ENCODE results near the gene PTPRG.

DNA sequence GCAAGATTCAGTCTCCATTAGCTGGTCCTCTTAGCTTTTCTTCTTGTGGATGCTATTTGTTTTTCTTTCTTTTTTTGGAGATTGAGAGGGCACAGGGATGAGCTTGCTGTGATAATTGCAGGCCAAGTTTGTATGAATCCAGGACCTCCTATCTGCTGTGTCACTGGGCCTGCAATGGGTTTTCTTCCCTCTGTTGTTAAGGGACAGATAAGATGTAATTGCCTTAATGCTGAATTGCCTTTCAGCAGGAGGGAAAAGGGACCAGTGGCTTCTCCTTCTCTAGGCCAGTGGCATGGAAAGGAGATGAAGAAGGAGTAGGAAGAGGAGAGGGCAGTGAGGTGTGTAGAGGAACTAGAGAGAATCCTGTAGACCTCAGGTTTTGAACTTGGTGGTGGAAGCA is 29.9 kb downstream of the PTPRG start:
- no peak for TF ChIP-seq MZF1 (CRISPR knock-in tag; IDR thresholded peaks at IDR 0.05; ENCODE audit: borderline replicate concordance)
- TF ChIP-seq, protein P1, sequence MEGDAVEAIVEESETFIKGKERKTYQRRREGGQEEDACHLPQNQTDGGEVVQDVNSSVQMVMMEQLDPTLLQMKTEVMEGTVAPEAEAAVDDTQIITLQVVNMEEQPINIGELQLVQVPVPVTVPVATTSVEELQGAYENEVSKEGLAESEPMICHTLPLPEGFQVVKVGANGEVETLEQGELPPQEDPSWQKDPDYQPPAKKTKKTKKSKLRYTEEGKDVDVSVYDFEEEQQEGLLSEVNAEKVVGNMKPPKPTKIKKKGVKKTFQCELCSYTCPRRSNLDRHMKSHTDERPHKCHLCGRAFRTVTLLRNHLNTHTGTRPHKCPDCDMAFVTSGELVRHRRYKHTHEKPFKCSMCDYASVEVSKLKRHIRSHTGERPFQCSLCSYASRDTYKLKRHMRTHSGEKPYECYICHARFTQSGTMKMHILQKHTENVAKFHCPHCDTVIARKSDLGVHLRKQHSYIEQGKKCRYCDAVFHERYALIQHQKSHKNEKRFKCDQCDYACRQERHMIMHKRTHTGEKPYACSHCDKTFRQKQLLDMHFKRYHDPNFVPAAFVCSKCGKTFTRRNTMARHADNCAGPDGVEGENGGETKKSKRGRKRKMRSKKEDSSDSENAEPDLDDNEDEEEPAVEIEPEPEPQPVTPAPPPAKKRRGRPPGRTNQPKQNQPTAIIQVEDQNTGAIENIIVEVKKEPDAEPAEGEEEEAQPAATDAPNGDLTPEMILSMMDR (CRISPR knock-in tag; IDR thresholded peaks at IDR 0.05): no peak
- TF ChIP-seq POLR2A (IDR thresholded peaks at IDR 0.05; ENCODE audit: insufficient read depth in 1 of 2, low read depth in 2 of 2, low read length in 2 of 2): no peak
- no peak for TF ChIP-seq SP4 (CRISPR knock-in tag; IDR thresholded peaks at IDR 0.05)
- no peak for TF ChIP-seq MYNN (CRISPR knock-in tag; IDR thresholded peaks at IDR 0.05; ENCODE audit: low read depth)
- no peak for TF ChIP-seq FOXA3 (CRISPR knock-in tag; IDR thresholded peaks at IDR 0.05)
- no peak for TF ChIP-seq ELF1 (CRISPR knock-in tag; IDR thresholded peaks at IDR 0.05)
- TF ChIP-seq ZNF326 (CRISPR knock-in tag; IDR thresholded peaks at IDR 0.05; ENCODE audit: borderline replicate concordance): no peak
- TF ChIP-seq, protein P2, sequence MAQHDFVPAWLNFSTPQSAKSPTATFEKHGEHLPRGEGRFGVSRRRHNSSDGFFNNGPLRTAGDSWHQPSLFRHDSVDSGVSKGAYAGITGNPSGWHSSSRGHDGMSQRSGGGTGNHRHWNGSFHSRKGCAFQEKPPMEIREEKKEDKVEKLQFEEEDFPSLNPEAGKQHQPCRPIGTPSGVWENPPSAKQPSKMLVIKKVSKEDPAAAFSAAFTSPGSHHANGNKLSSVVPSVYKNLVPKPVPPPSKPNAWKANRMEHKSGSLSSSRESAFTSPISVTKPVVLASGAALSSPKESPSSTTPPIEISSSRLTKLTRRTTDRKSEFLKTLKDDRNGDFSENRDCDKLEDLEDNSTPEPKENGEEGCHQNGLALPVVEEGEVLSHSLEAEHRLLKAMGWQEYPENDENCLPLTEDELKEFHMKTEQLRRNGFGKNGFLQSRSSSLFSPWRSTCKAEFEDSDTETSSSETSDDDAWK (CRISPR knock-in tag; IDR thresholded peaks at IDR 0.05): no peak

All from HepG2 (cell line).